Activated naive CD8-positive, alpha-beta T cell (primary cell): ENCODE measurements around the gene ARHGAP45.

ENCODE experiments used
- H3K27ac Mint-ChIP-seq: one replicate; pipeline ENCODE4 v1.8.0; 2021; ENCODE audit warnings: mixed read lengths
- H3K27me3 Mint-ChIP-seq: one replicate; pipeline ENCODE4 v1.8.0; 2021; ENCODE audit warnings: mixed read lengths
- H3K36me3 Mint-ChIP-seq: one replicate; pipeline ENCODE4 v1.8.0; 2021; ENCODE audit warnings: mixed read lengths
- H3K4me1 Mint-ChIP-seq: one replicate; pipeline ENCODE4 v1.8.0; 2021; ENCODE audit warnings: low read depth, mixed read lengths
- H3K4me3 Mint-ChIP-seq: one replicate; pipeline ENCODE4 v1.8.0; 2021; ENCODE audit warnings: mild to moderate bottlenecking, mixed read lengths
- H3K9me3 Mint-ChIP-seq: one replicate; pipeline ENCODE4 v1.8.0; 2021; ENCODE audit warnings: low read depth, mixed read lengths

Gene ARHGAP45

GRCh38 chr19:1046836-1047695, 19.9 kb upstream of the ARHGAP45 start:
- Mint-ChIP-seq H3K4me1 (peaks cover 4% of the 10 kb centered on the region), H3K36me3 (no peaks in the 10 kb centered on the region), H3K27ac (no peak overlapping the region), H3K4me3 (no peak overlapping the region), H3K9me3 (no peaks in the 10 kb centered on the region), H3K27me3 (no peaks in the 10 kb centered on the region)

- Mint-ChIP-seq H3K9me3 (no peaks in the 10 kb centered on the region), H3K27me3 (no peaks in the 10 kb centered on the region), H3K4me1 (peaks cover 1% of the 10 kb centered on the region), H3K27ac (no peak overlapping the region), H3K4me3 (no peak overlapping the region), H3K36me3 (no peaks in the 10 kb centered on the region)
Observed at GRCh38 chr19:1047696-1048147, 19.2 kb upstream of the ARHGAP45 start.

GRCh38 chr19:1049106-1049505, 17.9 kb upstream of the ARHGAP45 start:
- no peaks in the 10 kb centered on the region for H3K9me3 Mint-ChIP-seq
- H3K27ac Mint-ChIP-seq, result no peak overlapping the region
- H3K27me3 Mint-ChIP-seq, result no peaks in the 10 kb centered on the region
- no peaks in the 10 kb centered on the region for H3K36me3 Mint-ChIP-seq
- no peak overlapping the region for H3K4me3 Mint-ChIP-seq
- H3K4me1 Mint-ChIP-seq, result peaks cover 2% of the 10 kb centered on the region

- no peak overlapping the region for H3K27ac Mint-ChIP-seq
- no peak overlapping the region for H3K4me3 Mint-ChIP-seq
- H3K9me3 Mint-ChIP-seq, result no peaks in the 10 kb centered on the region
Observed at GRCh38 chr19:1049800-1050199, 17.2 kb upstream of the ARHGAP45 start.

GRCh38 chr19:1050989-1051788, 15.8 kb upstream of the ARHGAP45 start:
- peaks cover 2% of the 10 kb centered on the region for H3K4me1 Mint-ChIP-seq
- no peaks in the 10 kb centered on the region for H3K36me3 Mint-ChIP-seq
- no peaks in the 10 kb centered on the region for H3K9me3 Mint-ChIP-seq
- no peaks in the 10 kb centered on the region for H3K27me3 Mint-ChIP-seq
- no peak overlapping the region for H3K27ac Mint-ChIP-seq
- no peak overlapping the region for H3K4me3 Mint-ChIP-seq

More at GRCh38 chr19:1049800-1050199, 17.2 kb upstream of the ARHGAP45 start:
- Mint-ChIP-seq H3K27me3 (no peaks in the 10 kb centered on the region), H3K36me3 (no peaks in the 10 kb centered on the region), H3K4me1 (peaks cover 2% of the 10 kb centered on the region)

- Mint-ChIP-seq H3K4me3 (no peak overlapping the region), H3K27me3 (no peaks in the 10 kb centered on the region), H3K9me3 (no peaks in the 10 kb centered on the region), H3K27ac (no peak overlapping the region), H3K4me1 (peaks cover 4% of the 10 kb centered on the region), H3K36me3 (peaks cover 4% of the 10 kb centered on the region)
Observed at GRCh38 chr19:1051791-1052190, 15.2 kb upstream of the ARHGAP45 start.

- Mint-ChIP-seq H3K36me3 (peaks cover 8% of the 10 kb centered on the region), H3K4me3 (no peak overlapping the region), H3K27ac (no peak overlapping the region)
Observed at GRCh38 chr19:1052349-1052975, 14.5 kb upstream of the ARHGAP45 start.

GRCh38 chr19:1053176-1054101, 13.5 kb upstream of the ARHGAP45 start:
- peaks cover 15% of the 10 kb centered on the region for H3K4me1 Mint-ChIP-seq
- peaks cover 13% of the 10 kb centered on the region for H3K36me3 Mint-ChIP-seq
- H3K9me3 Mint-ChIP-seq, result no peaks in the 10 kb centered on the region
- H3K27ac Mint-ChIP-seq, result no peak overlapping the region
- no peak overlapping the region for H3K4me3 Mint-ChIP-seq
- H3K27me3 Mint-ChIP-seq, result no peaks in the 10 kb centered on the region

More at GRCh38 chr19:1052349-1052975, 14.5 kb upstream of the ARHGAP45 start:
- H3K4me1 Mint-ChIP-seq, result peaks cover 7% of the 10 kb centered on the region
- H3K27me3 Mint-ChIP-seq, result no peaks in the 10 kb centered on the region
- H3K9me3 Mint-ChIP-seq, result no peaks in the 10 kb centered on the region

GRCh38 chr19:1054102-1055027, 12.6 kb upstream of the ARHGAP45 start:
- Mint-ChIP-seq H3K9me3 (no peaks in the 10 kb centered on the region), H3K4me1 (peaks cover 15% of the 10 kb centered on the region), H3K36me3 (peaks cover 14% of the 10 kb centered on the region), H3K27me3 (no peaks in the 10 kb centered on the region), H3K4me3 (no peak overlapping the region), H3K27ac (no peak overlapping the region)

GRCh38 chr19:1055028-1055425, 11.9 kb upstream of the ARHGAP45 start:
- Mint-ChIP-seq H3K4me1 (peaks cover 15% of the 10 kb centered on the region), H3K4me3 (no peak overlapping the region), H3K9me3 (no peaks in the 10 kb centered on the region), H3K27ac (no peak overlapping the region), H3K27me3 (no peaks in the 10 kb centered on the region), H3K36me3 (peaks cover 14% of the 10 kb centered on the region)

- no peaks in the 10 kb centered on the region for H3K9me3 Mint-ChIP-seq
- no peak overlapping the region for H3K27ac Mint-ChIP-seq
- H3K4me3 Mint-ChIP-seq, result no peak overlapping the region
Observed at GRCh38 chr19:1055886-1056620, 10.9 kb upstream of the ARHGAP45 start.

GRCh38 chr19:1057176-1057855, 9.7 kb upstream of the ARHGAP45 start:
- Mint-ChIP-seq H3K4me3 (no peak overlapping the region), H3K36me3 (peaks cover 14% of the 10 kb centered on the region), H3K9me3 (no peaks in the 10 kb centered on the region), H3K27ac (peak overlapping the region; percentile 84), H3K27me3 (no peaks in the 10 kb centered on the region), H3K4me1 (peaks cover 15% of the 10 kb centered on the region)

More at GRCh38 chr19:1055886-1056620, 10.9 kb upstream of the ARHGAP45 start:
- Mint-ChIP-seq H3K4me1 (peaks cover 15% of the 10 kb centered on the region), H3K36me3 (peaks cover 14% of the 10 kb centered on the region), H3K27me3 (no peaks in the 10 kb centered on the region)
